Neural crest cell (in vitro differentiated cells): ENCODE measurements around the gene SLC4A11. TPM values are rescaled to one million over a fixed set of nuclear protein-coding genes. Genes with fewer than 3 reads are reported as not detected.
A peak's percentile ranks its signal among the peaks of the same experiment; 100 is the strongest.

Source experiments
- DNase-seq: peaks from one replicate; pipeline ENCODE4 v3.0.0; 2021; ENCODE audit warnings: low read depth, mixed read lengths, low spot score
- H3K27ac Mint-ChIP-seq: one replicate; pipeline ENCODE4 v1.8.0; 2021; ENCODE audit warnings: mild to moderate bottlenecking, mixed read lengths; ENCODE audit not compliant: unreplicated experiment
- H3K27me3 Mint-ChIP-seq: 2 replicates; pipeline ENCODE4 v1.8.0; 2021; ENCODE audit warnings: low read depth, mild to moderate bottlenecking, mixed read lengths
- H3K36me3 Mint-ChIP-seq: 2 replicates; pipeline ENCODE4 v1.8.0; 2021; ENCODE audit warnings: low read depth, mild to moderate bottlenecking, mixed read lengths
- H3K4me1 Mint-ChIP-seq: 2 replicates; pipeline ENCODE4 v1.8.0; 2021; ENCODE audit warnings: mixed read lengths
- H3K4me3 Mint-ChIP-seq: one replicate; pipeline ENCODE4 v1.8.0; 2021; ENCODE audit warnings: mild to moderate bottlenecking, mixed read lengths
- H3K9me3 Mint-ChIP-seq: 2 replicates; pipeline ENCODE4 v1.8.0; 2021; ENCODE audit warnings: mixed read lengths
- CTCF ChIP-seq: fragments of 200-600 bp; sonication (generic); conservative IDR thresholded peaks from 2 replicates; pipeline ENCODE4 v1.5.0; 2021; ENCODE audit warnings: antibody characterized with exemption, mild to moderate bottlenecking
- total RNA-seq: library from RNA; stranded (reverse); gene quantifications from 2 replicates; pipeline ENCODE4 v1.2.1, GENCODE V29; 2021

Gene SLC4A11
- total RNA-seq, 1 donor from 2014 or later: 0.89 TPM

DNA sequence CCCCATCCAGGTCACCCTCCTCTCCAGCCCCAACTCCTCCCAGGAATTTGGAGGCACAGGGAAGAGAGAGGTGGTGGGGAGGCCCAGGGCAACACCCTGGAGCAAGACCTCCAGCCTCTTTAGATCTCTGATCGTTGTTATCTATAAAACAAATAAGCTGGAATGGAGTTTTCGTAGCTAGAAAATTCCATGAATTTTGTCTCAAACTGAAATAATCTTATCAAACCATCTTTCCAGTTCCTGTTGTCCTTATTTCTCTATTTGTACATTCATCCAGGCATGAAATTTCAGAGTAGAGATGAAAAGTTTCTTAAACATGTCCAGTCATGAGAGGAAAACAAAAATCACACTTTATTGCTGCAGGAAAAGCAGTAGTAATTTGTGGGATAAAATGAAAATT is 6.2 kb upstream of the SLC4A11 start:
- no peaks in the 10 kb centered on the region for H3K9me3 Mint-ChIP-seq
- TF ChIP-seq CTCF: no peak
- no peaks in the 10 kb centered on the region for H3K36me3 Mint-ChIP-seq
- H3K4me1 Mint-ChIP-seq: peaks cover 5% of the 10 kb centered on the region
- H3K27ac Mint-ChIP-seq: no peak overlapping the region
- H3K4me3 Mint-ChIP-seq: no peak overlapping the region
- H3K27me3 Mint-ChIP-seq: peaks cover 91% of the 10 kb centered on the region
- no peak for DNase-seq

GRCh38 chr20:3244613-3245012 is 5.6 kb upstream of the SLC4A11 start:
- peaks cover 6% of the 10 kb centered on the region for H3K4me1 Mint-ChIP-seq
- H3K9me3 Mint-ChIP-seq: no peaks in the 10 kb centered on the region
- TF ChIP-seq CTCF: no peak
- no peak for DNase-seq
- no peak overlapping the region for H3K27ac Mint-ChIP-seq
- no peak overlapping the region for H3K4me3 Mint-ChIP-seq
- H3K36me3 Mint-ChIP-seq: no peaks in the 10 kb centered on the region
- peaks cover 91% of the 10 kb centered on the region for H3K27me3 Mint-ChIP-seq

- Mint-ChIP-seq H3K4me1 (peaks cover 8% of the 10 kb centered on the region), H3K9me3 (no peaks in the 10 kb centered on the region), H3K4me3 (peak overlapping the region; percentile 27), H3K27ac (no peak overlapping the region), H3K36me3 (no peaks in the 10 kb centered on the region), H3K27me3 (peaks cover 87% of the 10 kb centered on the region)
- no peak for DNase-seq
- TF ChIP-seq CTCF: no peak
These were observed 4.8 kb upstream of the SLC4A11 start for GRCh38 chr20:3243718-3244358.

DNA sequence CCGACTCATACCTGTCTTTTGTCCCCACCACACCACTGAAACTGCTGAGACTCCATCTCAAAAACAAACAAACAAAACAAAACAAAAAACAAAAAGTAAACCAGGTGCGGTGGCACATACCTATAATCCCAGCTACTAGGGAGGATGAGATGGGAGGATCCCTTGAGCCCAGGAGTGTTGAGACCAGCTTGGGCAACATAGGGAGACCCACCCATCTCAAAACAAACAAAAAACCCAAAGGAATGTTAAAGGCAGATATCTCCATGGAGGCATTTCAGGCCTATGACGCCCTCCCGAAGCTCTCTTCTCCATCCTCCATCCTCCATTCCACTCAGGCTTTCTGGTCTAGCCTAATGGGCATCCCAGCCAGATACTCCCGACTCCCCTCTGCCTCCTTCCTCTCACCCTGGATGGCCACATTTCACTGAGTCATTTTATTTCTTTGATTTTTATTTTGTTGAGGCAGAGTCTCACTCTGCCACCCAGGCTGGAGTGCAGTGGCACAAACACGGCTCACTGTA is 3.2 kb upstream of the SLC4A11 start:
- no peak for TF ChIP-seq CTCF
- DNase-seq: no peak
- peaks cover 8% of the 10 kb centered on the region for H3K4me1 Mint-ChIP-seq
- peaks cover 87% of the 10 kb centered on the region for H3K27me3 Mint-ChIP-seq
- no peak overlapping the region for H3K27ac Mint-ChIP-seq
- H3K9me3 Mint-ChIP-seq: no peaks in the 10 kb centered on the region
- peak overlapping the region; percentile 18 for H3K4me3 Mint-ChIP-seq
- H3K36me3 Mint-ChIP-seq: no peaks in the 10 kb centered on the region

- no peak for TF ChIP-seq CTCF
- Mint-ChIP-seq H3K36me3 (no peaks in the 10 kb centered on the region), H3K4me1 (peaks cover 8% of the 10 kb centered on the region), H3K27ac (no peak overlapping the region), H3K27me3 (peaks cover 90% of the 10 kb centered on the region), H3K9me3 (no peaks in the 10 kb centered on the region), H3K4me3 (peak overlapping the region; percentile 79)
- no peak for DNase-seq
These were observed 1.9 kb upstream of the SLC4A11 start for GRCh38 chr20:3240776-3241363.
